HG02981 (cell line): ENCODE measurements around the gene FEM1C.

Experiments used
- ATAC-seq: cut with Tn5 transposase; IDR thresholded peaks from one replicate; pipeline ENCODE4 v1.9.1; 2021; ENCODE audit warnings: mild to moderate bottlenecking, moderate library complexity; ENCODE audit not compliant: unreplicated experiment

The FEM1C gene

DNA sequence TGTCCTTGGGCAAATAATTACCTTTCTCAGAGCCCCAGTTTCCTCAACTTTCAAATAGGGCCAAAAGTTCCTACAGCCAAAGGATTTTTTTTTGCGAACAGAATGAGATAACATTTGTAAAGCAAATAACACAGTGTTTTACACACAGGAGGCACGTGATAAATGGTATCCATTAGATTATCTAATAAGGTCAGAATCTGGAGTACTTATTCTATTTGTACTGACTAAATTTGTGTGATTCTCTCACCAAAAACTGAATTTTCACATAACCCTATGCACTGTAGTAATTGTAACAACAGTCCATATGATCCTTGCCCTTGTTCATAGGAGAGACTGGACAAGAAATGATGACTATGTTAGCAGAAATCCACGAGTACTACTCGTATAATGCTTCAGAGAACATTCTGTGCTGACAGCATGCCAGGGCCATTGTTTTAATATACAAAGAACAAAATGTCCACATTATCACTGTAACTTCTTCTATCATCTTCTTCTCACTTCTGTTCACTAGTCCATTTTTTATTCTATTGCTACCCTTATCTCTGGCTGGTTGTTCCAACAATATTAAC, 13.9 kb upstream of the FEM1C start:
- no peak for ATAC-seq

GRCh38 chr5:115557667-115558387, 13.3 kb upstream of the FEM1C start:
- ATAC-seq = no peak

- ATAC-seq = no peak
These were observed 11.7 kb upstream of the FEM1C start for GRCh38 chr5:115556276-115556675.

GRCh38 chr5:115555084-115555633, 10.6 kb upstream of the FEM1C start:
- ATAC-seq = no peak

GRCh38 chr5:115553082-115553481, 8.5 kb upstream of the FEM1C start:
- no peak for ATAC-seq

GRCh38 chr5:115551415-115551814, 6.8 kb upstream of the FEM1C start:
- no peak for ATAC-seq

- no peak for ATAC-seq
These were observed 4.6 kb upstream of the FEM1C start for GRCh38 chr5:115549154-115549553.

GRCh38 chr5:115548683-115549082, 4.1 kb upstream of the FEM1C start:
- ATAC-seq = no peak

DNA sequence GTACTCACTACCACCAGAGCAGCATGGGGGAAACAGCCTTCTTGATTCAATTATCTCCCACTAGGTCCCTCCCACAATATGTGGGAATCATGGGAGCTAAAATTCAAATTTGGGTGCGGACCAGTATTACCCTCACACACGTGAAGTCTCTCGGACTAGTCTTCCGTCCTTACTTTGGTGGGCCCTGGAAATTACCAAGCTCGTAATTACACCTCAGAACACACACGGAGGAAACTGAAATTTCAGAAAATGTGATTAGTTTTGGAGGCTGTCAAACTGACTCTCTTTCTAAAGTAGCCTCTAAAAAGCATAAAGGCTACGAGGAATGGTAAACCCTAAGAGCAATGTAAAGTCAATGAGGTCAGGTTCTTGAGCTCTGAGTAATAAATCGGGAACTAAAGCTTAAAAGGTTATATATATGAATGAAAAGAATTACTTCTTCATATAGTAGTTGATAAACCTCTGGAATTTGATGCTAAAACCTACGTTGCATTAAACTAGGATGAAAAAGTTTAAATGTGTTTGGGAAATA, 842 bp upstream of the FEM1C start:
- no peak for ATAC-seq

- peak; percentile 8 for ATAC-seq
These were observed 536 bp downstream of the FEM1C start for GRCh38 chr5:115544043-115544435.

GRCh38 chr5:115543365-115544042, 1.1 kb downstream of the FEM1C start:
- peak; percentile 30 for ATAC-seq

DNA sequence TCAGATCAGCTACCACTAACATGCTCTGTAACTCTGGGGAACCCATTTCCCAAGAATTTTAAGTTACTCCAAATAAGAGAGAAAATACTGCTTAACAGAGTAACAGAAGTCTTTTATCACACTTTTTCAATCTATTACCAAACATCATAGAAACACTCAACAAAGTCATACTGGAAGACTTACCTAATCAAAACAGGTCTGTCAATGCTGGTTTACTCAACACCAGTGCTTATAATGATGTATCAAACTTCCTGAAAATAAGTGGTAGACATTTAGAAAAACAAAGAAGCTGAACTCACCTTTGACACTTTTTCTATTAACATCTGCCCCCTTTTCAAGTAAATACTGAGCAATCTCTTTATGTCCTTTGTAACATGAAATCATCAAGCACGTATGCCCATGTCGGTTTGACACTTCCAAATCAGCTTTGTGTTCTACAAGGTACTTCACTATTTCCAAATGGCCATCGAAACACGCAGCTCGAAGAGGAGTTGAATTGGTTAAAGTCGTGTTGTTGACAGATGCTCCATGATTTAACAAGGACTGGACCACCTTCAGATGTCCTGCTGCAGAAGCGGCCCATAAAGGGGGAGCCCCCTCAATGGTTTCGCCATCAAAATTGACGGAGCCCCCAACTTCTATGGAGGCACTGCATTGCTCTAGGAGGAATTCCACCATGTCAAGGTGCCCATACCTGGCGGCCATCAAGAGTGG, 1.8 kb downstream of the FEM1C start:
- ATAC-seq = no peak

DNA sequence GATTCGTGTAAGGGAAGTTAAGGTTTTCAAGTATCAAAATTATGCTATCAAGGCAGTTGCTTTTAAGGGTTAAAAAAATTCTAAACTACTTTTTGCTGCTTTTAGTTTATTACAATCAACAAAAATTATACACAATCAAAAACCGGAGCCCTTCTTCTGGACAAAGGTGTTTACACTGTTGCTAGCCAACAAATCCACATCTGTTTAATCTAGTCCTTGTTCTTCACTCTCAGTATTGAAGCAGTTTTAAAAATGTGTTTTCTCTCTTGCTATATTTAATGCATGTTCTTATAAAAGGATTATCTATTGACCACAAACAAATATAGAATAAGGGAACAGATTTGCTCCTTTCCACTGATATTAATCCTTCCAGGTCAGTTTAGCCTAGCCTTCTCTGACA, 2.5 kb downstream of the FEM1C start:
- ATAC-seq = no peak

DNA sequence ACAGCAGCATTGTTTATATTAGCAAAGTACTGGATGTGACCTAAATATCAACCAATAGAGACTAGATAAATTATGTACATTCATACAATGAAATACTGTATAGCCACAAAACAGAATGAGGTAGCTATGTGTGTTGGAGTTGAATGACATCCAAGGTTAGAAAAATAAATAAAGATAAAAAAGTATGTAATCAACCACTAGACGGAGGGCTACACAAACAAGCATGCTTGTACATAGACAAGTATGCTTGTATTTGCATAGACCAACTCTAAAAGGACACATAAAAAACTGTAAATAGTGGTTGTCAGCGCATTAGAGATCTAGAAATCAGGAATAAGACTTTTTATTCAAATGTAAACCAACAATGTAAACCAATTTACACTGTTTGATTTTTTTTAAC, 3.0 kb downstream of the FEM1C start:
- no peak for ATAC-seq

- ATAC-seq = no peak
These were observed 9.0 kb downstream of the FEM1C start for GRCh38 chr5:115535479-115536035.

GRCh38 chr5:115532517-115532916, 12.1 kb downstream of the FEM1C start:
- no peak for ATAC-seq

- no peak for ATAC-seq
These were observed 12.7 kb downstream of the FEM1C start for GRCh38 chr5:115531787-115532367.

DNA sequence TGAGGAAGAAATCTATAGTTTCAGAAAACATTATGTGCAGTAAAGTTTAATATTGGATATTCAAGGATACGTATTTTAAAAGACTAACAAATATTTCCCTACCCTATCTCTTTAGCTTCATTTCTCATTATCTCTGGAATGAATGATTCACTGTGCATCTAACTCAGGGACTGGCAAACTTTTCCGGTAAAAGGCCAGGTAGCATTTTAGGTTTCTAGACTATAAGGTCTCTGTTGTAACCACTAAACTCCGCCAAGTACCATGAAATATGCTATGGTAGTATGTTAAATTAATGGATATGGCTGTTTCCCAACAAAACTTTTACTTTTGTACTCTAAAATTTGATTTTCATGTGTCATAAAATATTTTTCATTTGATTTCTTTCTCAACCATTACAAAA, 13.2 kb downstream of the FEM1C start:
- no peak for ATAC-seq

- no peak for ATAC-seq
These were observed 14.1 kb downstream of the FEM1C start for GRCh38 chr5:115530426-115530825.

DNA sequence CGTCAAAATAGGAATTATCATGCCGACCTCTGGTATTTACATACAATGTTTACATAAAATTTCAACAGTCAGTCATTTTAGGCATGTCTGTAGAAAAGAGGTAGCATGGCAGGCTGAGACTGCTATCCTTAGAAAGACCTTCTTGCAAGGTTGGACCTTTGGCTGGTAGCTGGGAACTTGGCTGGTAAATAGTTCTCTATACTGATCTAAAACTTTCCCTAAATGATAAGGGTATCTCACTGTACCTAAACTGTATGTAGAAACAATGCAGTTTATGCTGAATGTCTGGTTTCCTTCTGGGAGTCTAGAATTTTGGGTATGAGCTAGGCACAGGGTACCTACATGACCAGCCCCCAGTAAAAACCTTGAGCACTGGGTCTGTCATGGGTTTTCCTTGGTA, 18.0 kb downstream of the FEM1C start:
- no peak for ATAC-seq
